Keratinocyte (primary cell): ENCODE data around the gene UNK. TPM values are rescaled to one million over a fixed set of nuclear protein-coding genes. Genes with fewer than 3 reads are reported as not detected.

Source experiments
- DNase-seq: peaks from one replicate; pipeline ENCODE4 v3.0.0-alpha.2; 2011; ENCODE audit warnings: low read depth, missing footprints, low spot score
- FAIRE-seq: peaks from 2 replicates; lab custom pipeline; 2011; peaks lifted over from hg19 to GRCh38; lab: Jason Lieb, UNC
- H2AFZ ChIP-seq: 2 replicates; pipeline ENCODE4 v1.6.0; 2012; ENCODE audit warnings: low read length, control low read depth, inconsistent platforms; ENCODE audit not compliant: control insufficient read depth
- H3K27ac ChIP-seq: 2 replicates; pipeline ENCODE4 v1.5.1; 2011; ENCODE audit warnings: low read length; ENCODE audit not compliant: control insufficient read depth, insufficient read depth
- H3K27me3 ChIP-seq: 3 replicates; pipeline ENCODE4 v1.6.0; 2011; ENCODE audit warnings: low read length; ENCODE audit not compliant: control insufficient read depth, insufficient read depth; ENCODE audit errors: extremely low read depth
- H3K36me3 ChIP-seq, 2 experiments: 2 replicates in 1 of 2; 3 replicates in 1 of 2; pipeline ENCODE4 v1.5.1; 2011; ENCODE audit warnings: low read length in 2 of 2, mild to moderate bottlenecking in 1 of 2; ENCODE audit not compliant: control insufficient read depth in 2 of 2, insufficient read depth in 2 of 2; ENCODE audit errors: extremely low read depth in 1 of 2
- H3K4me1 ChIP-seq: 3 replicates; pipeline ENCODE4 v1.5.1; 2011; ENCODE audit warnings: low read length; ENCODE audit not compliant: control insufficient read depth, insufficient read depth; ENCODE audit errors: extremely low read depth
- H3K4me2 ChIP-seq: 3 replicates; pipeline ENCODE4 v1.6.0; 2011; ENCODE audit warnings: low read depth, low read length; ENCODE audit not compliant: control insufficient read depth, insufficient read depth; ENCODE audit errors: extremely low read depth
- H3K4me3 ChIP-seq, 3 experiments: fragments of 200-600 bp in 1 of 3; sonication (generic) in 1 of 3; 2 replicates in 2 of 3; 3 replicates in 1 of 3; pipeline ENCODE4 v1.5.1; 2011 to 2016; ENCODE audit warnings: low read length in 3 of 3, mild to moderate bottlenecking in 3 of 3, control low read depth in 2 of 3, inconsistent platforms in 1 of 3, low read depth in 1 of 3, mixed read lengths in 1 of 3, mixed run types in 1 of 3, moderate library complexity in 1 of 3; ENCODE audit not compliant: control insufficient read depth in 2 of 3, insufficient read depth in 2 of 3; ENCODE audit errors: extremely low read depth in 1 of 3
- H3K79me2 ChIP-seq: 2 replicates; pipeline ENCODE4 v1.6.0; 2012; ENCODE audit warnings: low read length; ENCODE audit not compliant: control insufficient read depth, insufficient read depth
- H3K9ac ChIP-seq: 3 replicates; pipeline ENCODE4 v1.6.0; 2011; ENCODE audit warnings: low read length; ENCODE audit not compliant: control insufficient read depth, insufficient read depth; ENCODE audit errors: extremely low read depth
- H3K9me1 ChIP-seq: 3 replicates; pipeline ENCODE4 v1.6.0; 2011; ENCODE audit warnings: low read length; ENCODE audit not compliant: control insufficient read depth, insufficient read depth; ENCODE audit errors: extremely low read depth
- H3K9me3 ChIP-seq: 2 replicates; pipeline ENCODE4 v1.5.1; 2012; ENCODE audit warnings: low read depth, low read length; ENCODE audit not compliant: control insufficient read depth
- H4K20me1 ChIP-seq: 3 replicates; pipeline ENCODE4 v1.6.0; 2011; ENCODE audit warnings: low read length; ENCODE audit not compliant: control insufficient read depth, insufficient read depth; ENCODE audit errors: extremely low read depth
- EZH2 ChIP-seq: IDR thresholded peaks from one replicate; pipeline ENCODE4 v1.6.1; 2012; ENCODE audit warnings: inconsistent platforms, mild to moderate bottlenecking, low read length, moderate library complexity
- dilution Hi-C: fragments of 300-500 bp; cut with MboI; formaldehyde crosslinking; loops from one replicate; pipeline ENCODE4 v1.7.0; 2020; ENCODE audit warnings: low sequenced_read_pairs; ENCODE audit not compliant: extremely low pct_ligation_motif_present
- polyA plus RNA-seq, 5 experiments: library from polyadenylated mRNA; depleted of rRNA in 3 of 5; stranded (reverse) in 3 of 5; stranded (forward) in 1 of 5; unstranded in 1 of 5; fragments of >200 nt; gene quantifications; 1 replicate in 1 of 5; 2 replicates in 3 of 5; 3 replicates in 1 of 5; pipeline versions ENCODE4 v1.2.1 to v1.2.3, GENCODE V29; 2011 to 2012; ENCODE audit warnings: missing spikeins in 2 of 5, low read depth in 1 of 5, low replicate concordance in 1 of 5
- TF ChIP-seq, protein P1 (sequence below), 3 experiments: IDR thresholded peaks in 1 of 3; conservative IDR thresholded peaks in 1 of 3; optimal IDR thresholded peaks in 1 of 3; 2 replicates in 2 of 3; 3 replicates in 1 of 3; pipeline versions ENCODE3 to v1.5.1; 2011; ENCODE audit warnings: low read length in 3 of 3, mild to moderate bottlenecking in 3 of 3, moderate library complexity in 2 of 3, control low read depth in 1 of 3, inconsistent platforms in 1 of 3; ENCODE audit not compliant: insufficient read depth in 2 of 3; ENCODE audit errors: extremely low read depth in 1 of 3

UNK gene
- polyA plus RNA-seq, 1 donor (not counting 4 experiments of a cell fraction or from before 2014, with no cell fraction given) = 13.0 TPM

GRCh38 chr17:75828741-75829140 lies 44.1 kb downstream of the UNK start:
- Histone ChIP-seq H3K9me1 (no peaks in the 10 kb centered on the region), H3K9me3 (no peaks in the 10 kb centered on the region), H3K9ac (no peak overlapping the region), H3K4me3 (no peak overlapping the region), H3K4me1 (peaks cover 3% of the 10 kb centered on the region), H3K79me2 (no peaks in the 10 kb centered on the region), H3K27me3 (no peaks in the 10 kb centered on the region), H3K36me3 (peaks cover 0 to 4% of the 10 kb centered on the region in 2 experiments), H3K27ac (no peak overlapping the region), H3K4me2 (no peak overlapping the region), H2AFZ (no peak overlapping the region), H4K20me1 (no peaks in the 10 kb centered on the region)
- no peak for TF ChIP-seq EZH2
- TF ChIP-seq, protein P1, sequence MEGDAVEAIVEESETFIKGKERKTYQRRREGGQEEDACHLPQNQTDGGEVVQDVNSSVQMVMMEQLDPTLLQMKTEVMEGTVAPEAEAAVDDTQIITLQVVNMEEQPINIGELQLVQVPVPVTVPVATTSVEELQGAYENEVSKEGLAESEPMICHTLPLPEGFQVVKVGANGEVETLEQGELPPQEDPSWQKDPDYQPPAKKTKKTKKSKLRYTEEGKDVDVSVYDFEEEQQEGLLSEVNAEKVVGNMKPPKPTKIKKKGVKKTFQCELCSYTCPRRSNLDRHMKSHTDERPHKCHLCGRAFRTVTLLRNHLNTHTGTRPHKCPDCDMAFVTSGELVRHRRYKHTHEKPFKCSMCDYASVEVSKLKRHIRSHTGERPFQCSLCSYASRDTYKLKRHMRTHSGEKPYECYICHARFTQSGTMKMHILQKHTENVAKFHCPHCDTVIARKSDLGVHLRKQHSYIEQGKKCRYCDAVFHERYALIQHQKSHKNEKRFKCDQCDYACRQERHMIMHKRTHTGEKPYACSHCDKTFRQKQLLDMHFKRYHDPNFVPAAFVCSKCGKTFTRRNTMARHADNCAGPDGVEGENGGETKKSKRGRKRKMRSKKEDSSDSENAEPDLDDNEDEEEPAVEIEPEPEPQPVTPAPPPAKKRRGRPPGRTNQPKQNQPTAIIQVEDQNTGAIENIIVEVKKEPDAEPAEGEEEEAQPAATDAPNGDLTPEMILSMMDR (optimal IDR thresholded peaks at IDR 0.05 in 1 of 3, IDR thresholded peaks at IDR 0.05 in 1 of 3, conservative IDR thresholded peaks at IDR 0.05 in 1 of 3; ENCODE audit: extremely low read depth in 1 of 3, insufficient read depth in 2 of 3, low read length in 3 of 3) = no peak
- dilution Hi-C loops = no loop called here
- no peak for DNase-seq
- no peak for FAIRE-seq

DNA sequence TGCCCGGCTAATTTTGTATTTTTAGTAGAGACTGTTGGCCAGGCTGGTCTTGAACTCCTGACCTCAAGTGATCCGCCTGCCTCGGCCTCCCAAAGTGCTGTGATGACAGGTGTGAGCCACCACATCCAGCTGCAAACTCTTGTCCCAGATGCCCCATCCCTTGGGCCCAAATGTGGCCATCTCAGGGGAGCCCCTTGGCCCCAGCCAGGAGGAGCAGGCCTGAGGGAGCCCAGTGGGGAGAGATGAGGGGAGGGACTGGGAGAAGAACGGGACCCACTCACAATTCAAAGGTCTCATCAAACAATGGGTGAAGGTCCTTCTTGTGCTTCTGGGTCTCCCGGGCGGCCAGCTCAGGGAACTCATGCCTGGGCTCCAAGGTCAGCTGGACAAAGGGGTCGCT lies 45.1 kb downstream of the UNK start:
- no peaks in the 10 kb centered on the region for H3K9me1 ChIP-seq
- H2AFZ ChIP-seq = no peak overlapping the region
- H3K36me3 ChIP-seq = no peaks in the 10 kb centered on the region
- dilution Hi-C loops = no loop called here
- no peak overlapping the region for H3K27ac ChIP-seq
- H3K4me1 ChIP-seq = peaks cover 3% of the 10 kb centered on the region
- H3K27me3 ChIP-seq = no peaks in the 10 kb centered on the region
- H3K4me3 ChIP-seq = no peak overlapping the region
- DNase-seq = no peak
- FAIRE-seq = no peak
- H3K4me2 ChIP-seq = no peak overlapping the region
- H3K9ac ChIP-seq = no peak overlapping the region
- no peak for TF ChIP-seq EZH2
- TF ChIP-seq, protein P1 (optimal IDR thresholded peaks at IDR 0.05 in 1 of 3, IDR thresholded peaks at IDR 0.05 in 1 of 3, conservative IDR thresholded peaks at IDR 0.05 in 1 of 3; ENCODE audit: extremely low read depth in 1 of 3, insufficient read depth in 2 of 3, low read length in 3 of 3) = no peak
- no peaks in the 10 kb centered on the region for H4K20me1 ChIP-seq
- H3K9me3 ChIP-seq = no peaks in the 10 kb centered on the region
- no peaks in the 10 kb centered on the region for H3K79me2 ChIP-seq
